GM08714 (cell line): ENCODE results near the gene ATP6V1F.
A peak's percentile ranks its signal among the peaks of the same experiment; 100 is the strongest.

Source experiments
- H3K4me3 ChIP-seq: fragments of 200-500 bp; sonication (Bioruptor generic); 2 replicates; pipeline ENCODE4 v1.5.1; 2014; ENCODE audit warnings: mild to moderate bottlenecking, low read length, inconsistent platforms
- ZNF274 ChIP-seq: IDR thresholded peaks from 2 replicates; pipeline ENCODE4 v1.6.1; 2012; ENCODE audit warnings: mild to moderate bottlenecking, low read depth, low read length

ATP6V1F gene

DNA sequence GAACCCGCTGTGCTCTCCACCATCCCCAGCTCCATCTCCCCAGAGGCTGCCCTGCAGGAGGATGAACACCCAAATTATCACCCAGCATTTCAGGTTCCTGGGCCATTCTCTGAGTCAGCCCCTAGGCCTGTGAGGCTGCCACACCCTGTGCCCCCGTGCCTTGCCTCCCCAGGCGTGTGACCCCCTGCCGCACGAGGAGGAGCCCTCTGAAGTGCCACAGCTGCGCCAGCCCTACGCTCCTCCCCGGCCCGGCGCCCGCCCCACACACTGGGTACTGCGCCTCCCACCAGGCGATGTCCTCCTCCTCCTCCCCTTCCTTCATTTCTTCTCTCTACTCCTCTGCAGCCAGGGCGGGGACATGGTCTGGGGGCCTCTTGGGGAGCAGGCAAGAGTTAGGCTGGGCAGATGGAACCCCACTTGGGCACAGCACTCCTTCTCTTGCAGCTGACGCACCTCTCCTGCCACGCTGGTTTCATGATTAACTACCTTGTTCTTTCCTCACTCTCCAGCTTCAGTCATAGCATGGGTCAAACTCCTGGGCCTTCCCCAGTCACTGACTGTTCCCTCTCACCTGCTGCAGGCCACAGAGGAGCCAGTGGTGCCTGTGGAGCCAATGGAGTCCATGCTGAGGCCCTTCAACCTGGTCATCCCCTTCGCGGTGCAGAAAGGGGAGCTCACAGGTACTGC is 12.7 kb upstream of the ATP6V1F start:
- no peak overlapping the region for H3K4me3 ChIP-seq
- no peak for TF ChIP-seq ZNF274

DNA sequence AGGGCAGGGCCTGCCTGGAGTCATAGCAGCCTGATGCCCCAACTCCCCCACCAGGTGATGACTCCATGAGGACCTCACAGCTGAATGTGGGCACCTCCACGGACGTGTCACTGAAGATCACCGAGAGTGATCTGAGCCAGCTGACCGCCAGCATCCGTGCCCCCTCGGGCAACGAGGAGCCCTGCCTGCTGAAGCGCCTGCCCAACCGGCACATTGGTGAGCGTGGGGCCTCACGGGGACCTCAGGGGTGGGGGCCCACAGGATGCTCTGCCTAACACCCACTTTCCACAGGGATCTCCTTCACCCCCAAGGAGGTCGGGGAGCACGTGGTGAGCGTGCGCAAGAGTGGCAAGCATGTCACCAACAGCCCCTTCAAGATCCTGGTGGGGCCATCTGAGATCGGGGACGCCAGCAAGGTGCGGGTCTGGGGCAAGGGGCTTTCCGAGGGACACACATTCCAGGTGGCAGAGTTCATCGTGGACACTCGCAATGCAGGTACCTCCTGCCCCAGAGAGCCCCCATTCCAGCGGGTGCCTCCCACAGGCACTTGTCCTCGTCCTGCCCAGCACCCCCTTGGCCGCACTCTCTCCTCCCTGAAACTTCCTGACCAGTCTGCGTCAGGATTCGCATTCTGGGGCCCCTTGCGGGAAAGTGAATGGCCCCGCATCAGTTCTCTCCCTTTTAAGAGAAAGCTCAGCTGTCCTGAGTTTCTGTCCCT is 10.0 kb upstream of the ATP6V1F start:
- no peak overlapping the region for H3K4me3 ChIP-seq

DNA sequence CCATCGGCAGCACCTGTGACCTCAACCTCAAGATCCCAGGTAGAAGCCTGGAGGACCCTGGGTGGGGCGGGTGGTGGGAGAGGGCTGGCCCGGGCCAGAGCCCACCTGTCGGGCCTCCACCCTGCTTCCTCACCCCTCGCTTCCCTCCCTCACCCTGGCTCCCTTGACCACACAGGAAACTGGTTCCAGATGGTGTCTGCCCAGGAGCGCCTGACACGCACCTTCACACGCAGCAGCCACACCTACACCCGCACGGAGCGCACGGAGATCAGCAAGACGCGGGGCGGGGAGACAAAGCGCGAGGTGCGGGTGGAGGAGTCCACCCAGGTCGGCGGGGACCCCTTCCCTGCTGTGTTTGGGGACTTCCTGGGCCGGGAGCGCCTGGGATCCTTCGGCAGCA is 8.9 kb upstream of the ATP6V1F start:
- H3K4me3 ChIP-seq = no peak overlapping the region
- no peak for TF ChIP-seq ZNF274

More for the DNA sequence above, 10.0 kb upstream of the ATP6V1F start:
- TF ChIP-seq ZNF274 = no peak

DNA sequence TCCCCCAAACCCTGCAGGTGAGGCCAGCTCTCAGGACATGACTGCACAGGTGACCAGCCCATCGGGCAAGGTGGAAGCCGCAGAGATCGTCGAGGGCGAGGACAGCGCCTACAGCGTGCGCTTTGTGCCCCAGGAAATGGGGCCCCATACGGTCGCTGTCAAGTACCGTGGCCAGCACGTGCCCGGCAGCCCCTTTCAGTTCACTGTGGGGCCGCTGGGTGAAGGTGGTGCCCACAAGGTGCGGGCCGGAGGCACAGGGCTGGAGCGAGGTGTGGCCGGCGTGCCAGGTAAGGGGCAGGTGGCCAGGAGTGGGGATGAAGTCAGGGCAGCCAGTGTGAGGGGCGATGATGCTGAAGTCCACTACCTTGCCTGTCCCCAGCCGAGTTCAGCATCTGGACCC is 8.3 kb upstream of the ATP6V1F start:
- no peak overlapping the region for H3K4me3 ChIP-seq
- TF ChIP-seq ZNF274 = no peak

DNA sequence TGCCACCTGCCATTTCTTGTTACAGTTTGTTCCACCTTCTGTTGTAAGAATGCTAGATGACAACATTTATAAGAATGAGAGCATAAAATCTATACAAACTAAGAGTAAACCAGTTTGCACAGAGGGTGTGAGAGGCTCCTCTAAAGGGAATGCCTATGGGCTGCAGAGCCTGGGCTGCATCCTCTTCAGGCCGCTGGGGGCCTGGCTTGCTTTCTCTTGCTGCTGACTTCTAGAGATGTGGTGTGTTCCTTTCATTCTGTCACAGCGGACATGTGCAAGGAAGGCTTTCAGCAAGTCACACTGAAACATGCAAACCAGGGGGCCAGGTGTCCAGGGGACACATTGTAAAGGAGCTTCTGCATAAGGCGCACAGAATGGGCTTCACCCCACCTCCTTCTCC is 7.1 kb upstream of the ATP6V1F start:
- no peak overlapping the region for H3K4me3 ChIP-seq
- no peak for TF ChIP-seq ZNF274

DNA sequence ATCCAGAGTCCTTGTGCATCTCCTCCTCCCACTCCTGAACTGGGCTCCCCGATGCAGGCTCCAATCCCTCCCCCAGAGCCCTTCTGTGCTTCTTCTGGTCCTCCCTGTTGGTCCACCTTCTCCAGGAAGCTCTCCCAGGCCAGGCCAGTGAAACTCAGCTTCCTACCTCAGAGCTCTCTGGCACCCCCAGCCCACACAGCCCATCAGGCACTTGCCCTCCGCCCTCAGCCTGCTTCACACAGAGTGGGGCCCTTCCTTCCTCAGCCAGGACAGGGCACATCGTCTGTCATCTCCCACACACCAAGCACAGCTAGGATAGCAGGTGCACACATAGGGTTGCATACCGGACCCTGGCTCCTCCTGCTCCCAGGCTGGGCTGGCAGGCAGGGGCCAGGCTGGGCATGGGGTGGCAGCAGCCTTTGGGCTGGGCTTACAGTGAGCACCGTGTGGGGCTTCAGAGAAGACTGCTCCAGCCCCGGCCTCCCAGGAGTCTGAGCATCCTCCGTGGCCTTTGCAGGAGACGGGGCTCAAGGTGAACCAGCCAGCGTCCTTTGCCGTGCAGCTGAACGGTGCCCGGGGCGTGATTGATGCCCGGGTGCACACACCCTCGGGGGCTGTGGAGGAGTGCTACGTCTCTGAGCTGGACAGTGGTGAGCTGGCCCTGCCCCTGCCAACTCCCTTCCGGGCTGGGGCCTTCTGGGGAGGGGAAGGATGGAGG is 6.5 kb upstream of the ATP6V1F start:
- no peak overlapping the region for H3K4me3 ChIP-seq
- TF ChIP-seq ZNF274 = no peak

DNA sequence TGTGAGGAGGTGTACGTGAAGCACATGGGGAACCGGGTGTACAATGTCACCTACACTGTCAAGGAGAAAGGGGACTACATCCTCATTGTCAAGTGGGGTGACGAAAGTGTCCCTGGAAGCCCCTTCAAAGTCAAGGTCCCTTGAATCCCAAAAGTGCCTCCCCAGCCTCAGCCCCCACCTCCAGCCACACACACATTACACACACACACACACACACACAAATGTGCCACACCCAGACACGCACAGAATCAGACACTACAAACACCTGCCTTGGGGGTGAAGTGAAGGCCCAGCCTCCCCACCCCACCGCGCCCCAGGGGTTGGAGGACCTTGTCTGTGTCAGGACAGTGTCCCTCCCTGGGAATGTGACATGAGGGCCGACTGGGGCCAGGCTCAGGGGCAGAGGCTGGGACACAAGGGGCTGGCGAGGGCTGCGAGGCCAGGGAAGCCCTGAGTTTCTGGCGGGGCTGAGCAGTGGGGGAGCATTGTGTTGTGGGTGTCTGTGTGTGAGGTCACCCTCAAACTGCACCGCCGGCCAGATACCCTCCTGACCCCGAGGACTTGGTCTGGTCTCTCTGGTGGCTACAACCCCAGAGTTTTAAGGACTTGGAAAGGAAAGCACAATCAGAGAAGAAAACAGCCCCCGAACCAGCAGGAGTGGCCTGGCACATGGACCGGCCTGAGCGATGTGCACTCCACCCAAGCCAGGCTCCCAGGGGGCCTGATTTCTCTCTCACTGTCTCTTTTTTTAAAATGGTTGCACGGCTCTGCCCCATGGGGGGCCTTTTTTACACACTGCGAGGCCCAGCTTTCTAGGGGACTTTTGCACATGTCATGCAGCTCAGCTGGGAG is 4.0 kb upstream of the ATP6V1F start:
- H3K4me3 ChIP-seq = no peak overlapping the region
- TF ChIP-seq ZNF274 = no peak

DNA sequence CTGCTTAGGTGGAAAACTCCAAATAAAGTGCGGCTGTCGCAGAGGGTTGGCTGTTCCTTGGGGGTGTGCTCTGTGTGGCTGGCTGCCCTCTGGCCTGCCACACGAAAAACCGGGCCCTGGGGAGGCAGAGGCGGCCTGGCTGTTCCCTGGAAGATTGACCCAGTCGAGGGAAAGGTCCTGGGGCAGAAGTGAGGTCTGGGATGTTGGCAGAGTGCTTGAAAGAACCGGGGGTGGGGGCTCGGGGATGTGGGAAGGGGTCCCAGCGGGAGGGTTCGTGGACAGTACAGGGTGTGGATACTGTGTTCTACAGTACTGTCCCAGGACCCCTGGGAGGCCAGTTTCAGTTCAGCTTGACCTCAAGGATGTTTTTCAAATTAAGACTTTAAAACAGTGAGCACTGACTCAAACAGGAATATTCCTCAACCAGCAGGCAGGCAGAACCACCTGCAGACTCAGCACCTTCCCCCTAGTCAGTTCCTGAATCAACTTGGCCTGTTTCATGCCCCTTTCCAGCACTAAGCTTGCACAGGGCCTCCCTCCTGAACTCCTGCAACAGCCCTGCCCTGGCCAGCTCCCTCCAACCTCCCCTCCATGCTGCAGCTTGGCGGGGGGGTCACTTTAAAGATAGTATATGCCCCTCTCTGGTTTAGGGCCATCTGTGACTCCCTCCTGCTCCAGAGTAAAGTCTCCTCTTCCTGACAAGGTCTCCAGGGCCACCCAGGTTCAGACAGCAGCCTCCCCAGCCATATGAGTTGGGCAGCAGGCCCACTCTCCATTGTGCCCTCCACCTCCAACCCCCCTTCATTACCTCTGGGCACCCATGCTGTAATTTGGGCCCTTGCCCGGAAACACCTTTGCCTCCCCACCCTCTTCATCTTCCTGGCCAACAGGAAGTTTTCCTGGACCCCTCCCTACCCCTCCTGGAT is 3.2 kb upstream of the ATP6V1F start:
- TF ChIP-seq ZNF274 = no peak
- H3K4me3 ChIP-seq = no peak overlapping the region

DNA sequence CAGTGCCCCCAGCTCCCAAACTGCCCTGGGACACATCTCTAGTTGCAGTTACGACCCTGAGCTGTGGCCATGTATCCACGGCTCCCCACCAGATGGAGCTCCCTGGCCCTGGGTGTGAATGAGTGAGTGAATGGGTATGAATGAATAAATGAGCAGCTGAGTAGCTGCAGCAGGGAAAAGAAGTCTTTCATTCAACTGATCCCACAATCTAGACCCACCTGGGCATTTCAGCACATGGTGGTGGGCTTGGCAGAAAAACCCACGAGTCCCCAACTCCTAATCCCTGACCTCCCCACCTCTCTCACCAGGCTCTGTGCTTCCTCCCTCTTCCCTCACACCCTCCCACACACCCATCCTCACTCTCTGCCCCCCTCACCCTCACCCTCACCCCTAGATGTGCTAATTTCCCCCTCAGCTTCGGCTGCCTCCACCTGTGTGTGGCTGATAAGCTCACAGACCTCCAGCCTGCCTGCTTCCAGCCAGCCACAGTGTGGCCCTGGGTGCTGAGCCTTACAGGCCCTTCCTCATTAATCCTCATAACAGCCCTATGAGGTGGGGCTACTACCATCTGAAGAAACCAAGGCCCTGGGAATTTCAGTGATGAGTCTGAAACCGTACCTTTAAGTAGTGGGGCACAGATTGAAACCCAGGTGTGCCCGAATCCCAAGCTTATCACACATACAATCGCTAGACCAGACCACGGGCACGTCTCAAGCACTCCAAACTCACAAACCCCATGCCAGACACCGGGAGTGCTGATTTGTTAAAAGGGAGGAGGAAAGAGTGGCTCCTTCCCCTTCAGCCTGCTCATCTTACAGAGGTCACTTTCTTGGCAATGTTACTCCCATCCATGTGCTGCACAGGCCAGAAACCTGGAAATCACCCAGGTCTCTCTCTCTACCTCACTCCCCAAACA is 2.2 kb upstream of the ATP6V1F start:
- TF ChIP-seq ZNF274 = no peak
- no peak overlapping the region for H3K4me3 ChIP-seq

DNA sequence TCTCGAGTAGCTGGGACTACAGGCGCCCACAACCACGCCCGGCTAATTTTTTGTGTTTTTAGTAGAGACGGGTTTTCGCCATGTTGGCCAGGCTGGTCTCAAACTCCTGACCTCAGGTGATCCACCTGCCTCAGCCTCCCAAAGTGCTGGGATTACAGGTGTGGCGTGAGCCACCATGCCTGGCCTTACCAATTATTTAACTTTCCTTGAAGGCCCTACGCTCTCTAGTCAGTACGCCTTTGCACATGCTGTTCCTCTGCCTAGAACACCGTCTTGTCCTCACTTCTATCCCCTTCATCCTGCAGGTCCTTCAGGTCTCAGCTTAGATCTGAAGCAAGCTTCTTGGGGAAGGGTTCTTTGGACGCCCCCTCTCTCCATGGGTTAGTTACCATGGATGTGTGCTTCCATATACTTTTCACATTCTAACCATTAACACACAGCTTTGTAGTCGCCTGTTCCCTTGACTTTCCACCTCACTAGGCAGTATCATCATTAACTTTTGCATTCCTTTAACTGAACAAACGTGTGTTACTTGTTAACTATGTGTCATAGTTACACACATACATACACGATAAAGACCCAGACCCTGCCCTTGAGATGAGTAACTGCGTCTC is 592 bp upstream of the ATP6V1F start:
- H3K4me3 ChIP-seq = peak overlapping the region; percentile 39; the same call in 1 of the 2 replicates
- no peak for TF ChIP-seq ZNF274

DNA sequence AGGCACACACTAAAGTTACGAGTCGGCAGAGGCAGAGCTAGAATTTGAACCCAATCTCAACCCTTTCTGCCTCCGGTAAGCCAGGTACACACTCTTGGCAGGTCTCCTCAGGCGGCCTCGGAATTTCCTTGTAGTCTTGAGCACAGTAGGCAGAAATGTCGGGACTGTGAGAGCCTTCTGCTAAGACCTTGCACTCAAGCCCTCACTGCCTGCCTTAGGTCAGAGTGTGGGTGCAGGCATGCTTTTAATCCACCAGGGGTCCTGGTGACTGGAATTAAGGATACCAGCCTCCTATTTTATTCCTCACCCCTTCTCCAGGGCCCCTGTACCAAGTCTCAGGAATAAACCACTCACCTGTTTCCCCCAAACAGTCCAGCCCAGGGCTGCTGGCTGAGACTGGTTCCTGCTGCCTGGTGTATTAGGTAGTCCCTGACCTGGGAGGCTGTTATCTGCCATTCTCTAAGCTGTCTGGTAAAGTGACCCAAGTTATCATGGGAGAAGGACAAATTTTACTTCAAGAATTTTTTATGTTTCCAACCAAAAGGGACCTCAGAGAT is 855 bp downstream of the ATP6V1F start:
- peak overlapping the region; percentile 90 for H3K4me3 ChIP-seq
- TF ChIP-seq ZNF274 = no peak
